HG02852 (cell line): Measurements from ENCODE around the gene TMED10.
"Not testable (repeated sequence)": the region's sequence is repeated elsewhere in the genome, so short reads cannot be mapped to it uniquely, and the experiment has no call there.

Experiments
- ATAC-seq: cut with Tn5 transposase; IDR thresholded peaks from one replicate; pipeline ENCODE4 v1.9.1; 2021; ENCODE audit warnings: mild to moderate bottlenecking, moderate library complexity; ENCODE audit not compliant: unreplicated experiment

TMED10 gene

GRCh38 chr14:75128596-75128990, 47.8 kb downstream of the TMED10 start:
- no peak for ATAC-seq

GRCh38 chr14:75127903-75128595, 48.4 kb downstream of the TMED10 start:
- ATAC-seq = no peak

GRCh38 chr14:75127474-75127820, 49.0 kb downstream of the TMED10 start:
- ATAC-seq = not testable (repeated sequence)

GRCh38 chr14:75126679-75127473, 49.5 kb downstream of the TMED10 start, which contains the start of gene NEK9:
TSS of gene NEK9 (minus strand) at chr14:75127048. CDS start at chr14:75126921, 127 bp downstream.
- peak; percentile 91 for ATAC-seq

- no peak for ATAC-seq
These were observed 50.3 kb downstream of the TMED10 start for GRCh38 chr14:75126121-75126544.

GRCh38 chr14:75125617-75126016, 50.8 kb downstream of the TMED10 start:
- no peak for ATAC-seq

GRCh38 chr14:75123991-75124390, 52.4 kb downstream of the TMED10 start:
- ATAC-seq = no peak

GRCh38 chr14:75121552-75121951, 54.9 kb downstream of the TMED10 start:
- ATAC-seq = no peak

- no peak for ATAC-seq
These were observed 55.7 kb downstream of the TMED10 start for GRCh38 chr14:75120541-75121291.

- ATAC-seq = no peak
These were observed 57.4 kb downstream of the TMED10 start for GRCh38 chr14:75119056-75119455.

- no peak for ATAC-seq
These were observed 62.4 kb downstream of the TMED10 start for GRCh38 chr14:75113932-75114539.

GRCh38 chr14:75109877-75110276, 66.5 kb downstream of the TMED10 start:
- no peak for ATAC-seq

- no peak for ATAC-seq
These were observed 69.2 kb downstream of the TMED10 start for GRCh38 chr14:75107186-75107585.

- ATAC-seq = no peak
These were observed 74.9 kb downstream of the TMED10 start for GRCh38 chr14:75101491-75101890.

GRCh38 chr14:75098682-75099081, 77.7 kb downstream of the TMED10 start:
- ATAC-seq = no peak

GRCh38 chr14:75098212-75098611, 78.2 kb downstream of the TMED10 start:
- no peak for ATAC-seq

GRCh38 chr14:75096959-75097358, 79.5 kb downstream of the TMED10 start:
- ATAC-seq = no peak

GRCh38 chr14:75095690-75096089, 80.7 kb downstream of the TMED10 start:
- no peak for ATAC-seq

- ATAC-seq = no peak
These were observed 81.5 kb downstream of the TMED10 start for GRCh38 chr14:75094896-75095295.

GRCh38 chr14:75092698-75093097, 83.7 kb downstream of the TMED10 start:
- no peak for ATAC-seq

GRCh38 chr14:75091251-75091650, 85.2 kb downstream of the TMED10 start:
- no peak for ATAC-seq
